CD4-positive, CD25-positive, alpha-beta regulatory T cell (primary cell): Measurements from ENCODE around the gene MAGI2. TPM values are rescaled to one million over a fixed set of nuclear protein-coding genes. Genes with fewer than 3 reads are reported as not detected.

Experiments used
- ATAC-seq, 2 donors: fragments of 150-1000 bp; cut with Tn5 transposase; one replicate each; pipeline ENCODE4 v1.10.0; 2021; ENCODE audit warnings: low read depth in 2 of 2, moderate number of reproducible peaks in 2 of 2, moderate library complexity in 1 of 2
- DNase-seq, 3 donors: peaks; one replicate each; pipeline versions ENCODE4 v3.0.0 to v3.0.0-alpha.2; 2012 to 2022; ENCODE audit warnings: mixed read lengths in 1 of 3
- H3K27ac ChIP-seq: one replicate; pipeline ENCODE4 v1.7.0; 2013; ENCODE audit warnings: mild to moderate bottlenecking, low read length; ENCODE audit not compliant: insufficient read depth, poor library complexity, severe bottlenecking
- H3K27me3 ChIP-seq: one replicate; pipeline ENCODE4 v1.7.0; 2013; ENCODE audit warnings: low read length; ENCODE audit not compliant: control insufficient read depth, insufficient read depth
- H3K36me3 ChIP-seq: one replicate; pipeline ENCODE4 v1.7.0; 2013; ENCODE audit warnings: mild to moderate bottlenecking, low read length, moderate library complexity; ENCODE audit not compliant: control insufficient read depth, insufficient read depth
- H3K4me1 ChIP-seq: 2 replicates; pipeline ENCODE4 v1.7.0; 2013; ENCODE audit warnings: mild to moderate bottlenecking, low read length; ENCODE audit not compliant: insufficient read depth, control insufficient read depth, poor library complexity, severe bottlenecking
- H3K4me3 ChIP-seq: one replicate; pipeline ENCODE4 v1.7.0; 2013; ENCODE audit warnings: low read depth, mild to moderate bottlenecking, low read length, moderate library complexity
- H3K9me3 ChIP-seq, 2 experiments: 1 replicate in 1 of 2; 2 replicates in 1 of 2; pipeline ENCODE4 v1.7.0; 2013; ENCODE audit warnings: low read length in 2 of 2, mild to moderate bottlenecking in 1 of 2, moderate library complexity in 1 of 2; ENCODE audit not compliant: control insufficient read depth in 2 of 2
- H3K27ac Mint-ChIP-seq, 3 donors: one replicate each; pipeline ENCODE4 v1.8.0; 2020 to 2022; ENCODE audit warnings: mild to moderate bottlenecking in 3 of 3, mixed read lengths in 3 of 3, moderate library complexity in 2 of 3
- H3K27me3 Mint-ChIP-seq: one replicate; pipeline ENCODE4 v1.8.0; 2022; ENCODE audit warnings: mild to moderate bottlenecking, mixed read lengths
- H3K36me3 Mint-ChIP-seq: one replicate; pipeline ENCODE4 v1.8.0; 2020; ENCODE audit warnings: mixed read lengths
- H3K4me1 Mint-ChIP-seq, 4 donors: one replicate each; pipeline ENCODE4 v1.8.0; 2020 to 2022; ENCODE audit warnings: mixed read lengths in 4 of 4, mild to moderate bottlenecking in 1 of 4
- H3K4me3 Mint-ChIP-seq, 4 donors: one replicate each; pipeline ENCODE4 v1.8.0; 2020 to 2022; ENCODE audit warnings: mild to moderate bottlenecking in 4 of 4, mixed read lengths in 4 of 4, moderate library complexity in 3 of 4
- H3K9me3 Mint-ChIP-seq, 7 donors: one replicate each; pipeline ENCODE4 v1.8.0; 2020 to 2022; ENCODE audit warnings: mixed read lengths in 7 of 7, mild to moderate bottlenecking in 3 of 7, moderate library complexity in 2 of 7
- polyA plus RNA-seq, 4 donors: library from polyadenylated mRNA; unstranded; fragments of 300-500 nt; fragmentation: Illumina TruSeq; gene quantifications; one replicate each; pipeline ENCODE4 v1.2.3, GENCODE V29; 2021
- total RNA-seq: library from RNA; stranded (reverse); gene quantifications from one replicate; pipeline ENCODE4 v1.2.3, GENCODE V29; 2022

The MAGI2 gene
- total and polyA plus RNA-seq, 5 donors from 2014 or later: not detected

DNA sequence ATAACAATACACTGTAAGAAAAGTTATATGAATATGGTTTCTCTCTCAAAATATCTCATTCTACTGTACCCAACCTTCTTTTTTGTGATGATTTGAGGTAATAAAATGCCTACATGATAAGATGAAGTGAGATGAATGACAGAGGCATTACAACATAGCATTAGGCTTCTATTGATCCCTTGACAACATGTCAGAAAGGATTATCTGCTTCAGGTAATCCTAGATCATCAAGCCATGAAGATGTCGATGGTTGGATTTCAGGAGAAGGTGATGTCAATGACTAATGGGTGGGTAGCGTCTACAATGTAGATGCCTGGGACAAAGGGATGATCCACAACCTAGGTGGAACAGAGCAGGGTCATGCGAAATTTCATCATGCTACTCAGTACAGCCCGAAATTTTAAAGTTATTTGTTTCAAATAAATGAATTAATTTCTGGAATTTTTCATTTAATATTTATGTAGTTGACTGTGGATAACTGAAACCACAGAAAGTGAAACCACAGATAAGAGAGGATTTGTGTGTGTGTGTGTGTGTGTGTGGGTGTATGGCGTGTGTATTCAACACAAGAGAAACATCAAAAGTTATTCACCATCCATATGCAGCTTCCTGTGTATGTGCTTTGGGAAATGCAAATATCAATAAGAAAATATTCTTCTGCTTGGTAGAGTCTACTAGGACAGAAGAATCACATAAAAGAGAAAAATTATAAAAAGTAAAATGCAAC is 77.0 kb downstream of the MAGI2 start:
- H3K4me3 Mint-ChIP-seq: no peak overlapping the region

DNA sequence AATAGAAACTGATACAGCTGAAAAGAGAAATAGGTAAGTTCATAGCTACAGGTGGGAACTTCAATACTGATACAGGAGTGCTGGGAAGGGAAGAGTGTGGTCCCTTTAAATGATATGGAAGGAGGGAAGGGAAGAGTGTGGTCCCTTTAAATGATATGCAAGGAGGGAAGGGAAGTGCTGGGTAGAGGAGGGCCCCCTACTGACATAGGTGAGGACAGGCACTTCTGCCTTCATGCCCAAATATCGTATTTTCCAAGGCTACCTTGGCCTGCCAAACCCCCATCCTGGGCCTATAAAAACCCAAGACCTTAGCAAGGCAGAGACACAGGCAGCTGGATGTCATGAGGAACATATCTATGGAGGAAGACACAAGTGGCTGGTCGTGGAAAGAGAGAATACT is 92.3 kb downstream of the MAGI2 start:
- Histone ChIP-seq H3K36me3 (no peaks in the 10 kb centered on the region), H3K27ac (no peak overlapping the region), H3K4me1 (no peaks in the 10 kb centered on the region), H3K4me3 (no peak overlapping the region), H3K27me3 (no peaks in the 10 kb centered on the region), H3K9me3 (peaks cover 0 to 5% of the 10 kb centered on the region in 2 experiments)
- Mint-ChIP-seq H3K9me3 (peaks cover 2 to 12% (median 7%) of the 10 kb centered on the region in 7 donors), H3K27me3 (no peaks in the 10 kb centered on the region), H3K27ac (no peak overlapping the region), H3K4me3 (no peak overlapping the region), H3K36me3 (no peaks in the 10 kb centered on the region), H3K4me1 (peaks cover 0 to 5% (median 0%) of the 10 kb centered on the region in 4 donors)
- DNase-seq: no peak
- no peak for ATAC-seq

More for the DNA sequence above, 77.0 kb downstream of the MAGI2 start:
- Histone ChIP-seq H3K4me3 (no peak overlapping the region), H3K9me3 (no peaks in the 10 kb centered on the region), H3K4me1 (no peaks in the 10 kb centered on the region), H3K36me3 (no peaks in the 10 kb centered on the region), H3K27me3 (no peaks in the 10 kb centered on the region), H3K27ac (no peak overlapping the region)
- Mint-ChIP-seq H3K36me3 (no peaks in the 10 kb centered on the region), H3K4me1 (no peaks in the 10 kb centered on the region), H3K27me3 (no peaks in the 10 kb centered on the region), H3K9me3 (peaks cover 0 to 6% (median 3%) of the 10 kb centered on the region in 7 donors), H3K27ac (no peak overlapping the region)
- no peak for ATAC-seq
- DNase-seq: no peak

DNA sequence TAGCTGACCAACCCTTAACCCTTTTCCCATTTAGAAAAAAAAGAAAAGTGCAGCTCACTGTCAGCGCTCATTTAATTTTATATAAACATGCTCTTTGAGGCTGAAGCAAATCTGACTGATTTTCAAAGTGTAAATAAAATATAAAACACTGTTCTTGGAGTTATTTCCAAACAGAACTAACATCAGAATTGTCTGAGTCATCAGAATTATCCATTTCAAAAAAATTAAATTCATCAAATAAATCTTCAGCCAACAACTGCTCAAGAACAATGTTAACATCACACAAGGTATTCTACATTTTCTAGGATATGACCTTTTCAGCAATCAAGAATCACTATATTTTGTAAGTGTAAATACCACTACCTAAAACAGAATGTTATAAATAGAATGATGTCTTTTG is 93.6 kb downstream of the MAGI2 start:
- Histone ChIP-seq H3K9me3 (peaks cover 0 to 5% of the 10 kb centered on the region in 2 experiments), H3K4me3 (no peak overlapping the region), H3K27ac (no peak overlapping the region), H3K27me3 (no peaks in the 10 kb centered on the region), H3K36me3 (no peaks in the 10 kb centered on the region), H3K4me1 (no peaks in the 10 kb centered on the region)
- H3K4me1 Mint-ChIP-seq: peaks cover 0 to 5% (median 0%) of the 10 kb centered on the region in 4 donors
- H3K27ac Mint-ChIP-seq: no peak overlapping the region
- no peaks in the 10 kb centered on the region for H3K27me3 Mint-ChIP-seq
- H3K4me3 Mint-ChIP-seq: no peak overlapping the region
- peaks cover 4 to 14% (median 6%) of the 10 kb centered on the region in 7 donors for H3K9me3 Mint-ChIP-seq
- no peaks in the 10 kb centered on the region for H3K36me3 Mint-ChIP-seq
- ATAC-seq (no peak), DNase-seq (no peak)

DNA sequence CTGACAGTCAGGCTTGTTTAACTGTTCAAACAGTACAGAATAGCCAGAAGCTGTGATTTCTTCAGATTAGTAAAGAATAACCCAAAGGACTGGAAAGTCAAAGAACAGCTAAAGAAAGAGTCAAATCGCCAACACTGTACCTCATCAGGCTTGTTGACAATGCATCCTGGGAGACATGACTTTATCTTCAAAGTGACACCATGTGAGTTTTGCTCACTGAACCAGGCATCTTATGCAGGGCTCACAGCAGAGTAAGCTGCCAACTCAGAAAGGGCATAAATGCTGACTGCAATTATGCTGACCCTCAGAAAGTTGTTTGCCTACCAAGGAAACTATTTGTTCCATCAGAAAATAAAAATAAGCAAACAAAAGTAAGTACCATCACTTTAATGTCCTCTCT is 96.4 kb downstream of the MAGI2 start:
- no peaks in the 10 kb centered on the region for H3K27me3 ChIP-seq
- no peaks in the 10 kb centered on the region for H3K4me1 ChIP-seq
- no peak overlapping the region for H3K27ac ChIP-seq
- DNase-seq: no peak
- Mint-ChIP-seq H3K36me3 (no peaks in the 10 kb centered on the region), H3K4me1 (no peaks in the 10 kb centered on the region), H3K4me3 (no peak overlapping the region), H3K27me3 (no peaks in the 10 kb centered on the region), H3K9me3 (peaks cover 2 to 14% (median 6%) of the 10 kb centered on the region in 7 donors), H3K27ac (no peak overlapping the region)
- no peak overlapping the region for H3K4me3 ChIP-seq
- H3K36me3 ChIP-seq: no peaks in the 10 kb centered on the region
- no peak for ATAC-seq
- H3K9me3 ChIP-seq: peaks cover 0 to 5% of the 10 kb centered on the region in 2 experiments

DNA sequence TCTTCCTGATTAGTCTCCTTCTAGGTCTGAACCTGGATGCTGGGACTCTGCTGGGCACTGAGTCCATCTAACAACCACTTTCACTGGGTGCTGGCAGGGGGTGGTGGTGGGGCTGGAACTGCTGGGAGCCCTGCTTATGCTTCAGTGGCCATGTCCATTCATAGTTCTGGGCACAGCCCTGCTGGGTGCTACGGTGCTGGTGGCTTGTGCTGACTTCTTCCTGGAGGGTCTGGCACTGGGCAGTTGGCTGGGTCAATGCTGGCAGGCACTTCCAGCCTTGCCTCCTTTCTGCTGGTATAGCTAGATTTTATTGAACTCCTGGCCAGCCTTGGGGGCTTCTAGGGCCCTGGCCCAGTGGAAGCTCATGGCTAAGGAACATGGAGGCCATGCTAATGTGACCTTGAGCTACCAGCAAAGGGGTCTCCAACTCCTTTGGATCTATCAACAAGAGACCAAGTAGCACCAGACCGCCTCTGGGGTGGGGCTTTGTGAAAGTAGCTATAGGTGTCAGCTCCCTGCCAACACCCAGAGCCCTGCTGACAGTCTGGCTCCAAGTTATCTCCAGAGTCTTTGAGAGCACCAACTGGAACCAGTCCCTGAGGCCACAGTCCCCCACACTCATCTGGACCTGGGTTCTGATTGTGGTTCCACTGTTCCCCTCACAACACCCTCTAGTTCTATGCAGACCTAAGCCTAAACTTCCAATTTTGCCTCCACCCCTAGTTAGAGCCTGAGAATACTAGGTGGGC is 99.6 kb downstream of the MAGI2 start:
- H3K36me3 Mint-ChIP-seq: no peaks in the 10 kb centered on the region
- H3K4me3 Mint-ChIP-seq: no peak overlapping the region
- no peaks in the 10 kb centered on the region for H3K4me1 Mint-ChIP-seq
- no peaks in the 10 kb centered on the region for H3K27me3 Mint-ChIP-seq
- no peak for ATAC-seq
- H3K27me3 ChIP-seq: no peaks in the 10 kb centered on the region
- H3K27ac ChIP-seq: no peak overlapping the region
- no peak overlapping the region for H3K27ac Mint-ChIP-seq
- DNase-seq: no peak
- peaks cover 0 to 6% (median 3%) of the 10 kb centered on the region in 7 donors for H3K9me3 Mint-ChIP-seq
- H3K9me3 ChIP-seq: peaks cover 0 to 5% of the 10 kb centered on the region in 2 experiments
- no peaks in the 10 kb centered on the region for H3K4me1 ChIP-seq
- no peaks in the 10 kb centered on the region for H3K36me3 ChIP-seq
- no peak overlapping the region for H3K4me3 ChIP-seq

DNA sequence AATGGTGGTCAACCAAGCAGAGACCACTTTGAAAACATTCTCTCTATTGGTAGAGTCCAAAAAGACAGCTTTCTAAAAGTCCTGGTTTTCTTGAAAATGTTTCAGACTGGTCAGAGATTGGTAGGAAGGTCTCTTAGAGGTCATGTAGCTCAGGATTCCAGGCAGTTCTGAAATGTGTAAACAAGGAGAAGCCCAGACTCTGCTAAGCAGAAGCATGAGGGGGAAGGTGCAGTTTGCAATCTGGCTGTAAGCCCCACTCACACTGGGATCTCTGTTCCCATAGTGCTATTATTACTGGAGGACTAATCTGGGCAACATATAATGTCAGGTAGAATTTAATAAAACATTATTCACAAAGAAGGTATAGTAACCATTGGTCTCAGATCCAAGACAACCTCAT is 101.1 kb downstream of the MAGI2 start:
- Histone ChIP-seq H3K9me3 (no peaks in the 10 kb centered on the region), H3K36me3 (no peaks in the 10 kb centered on the region), H3K4me1 (no peaks in the 10 kb centered on the region), H3K27ac (no peak overlapping the region), H3K4me3 (no peak overlapping the region), H3K27me3 (no peaks in the 10 kb centered on the region)
- no peak overlapping the region for H3K4me3 Mint-ChIP-seq
- no peak overlapping the region for H3K27ac Mint-ChIP-seq
- no peak for DNase-seq
- no peak for ATAC-seq
- H3K9me3 Mint-ChIP-seq: peaks cover 0 to 6% (median 3%) of the 10 kb centered on the region in 7 donors
- peaks cover 3% of the 10 kb centered on the region for H3K27me3 Mint-ChIP-seq
- H3K36me3 Mint-ChIP-seq: no peaks in the 10 kb centered on the region
- no peaks in the 10 kb centered on the region for H3K4me1 Mint-ChIP-seq

DNA sequence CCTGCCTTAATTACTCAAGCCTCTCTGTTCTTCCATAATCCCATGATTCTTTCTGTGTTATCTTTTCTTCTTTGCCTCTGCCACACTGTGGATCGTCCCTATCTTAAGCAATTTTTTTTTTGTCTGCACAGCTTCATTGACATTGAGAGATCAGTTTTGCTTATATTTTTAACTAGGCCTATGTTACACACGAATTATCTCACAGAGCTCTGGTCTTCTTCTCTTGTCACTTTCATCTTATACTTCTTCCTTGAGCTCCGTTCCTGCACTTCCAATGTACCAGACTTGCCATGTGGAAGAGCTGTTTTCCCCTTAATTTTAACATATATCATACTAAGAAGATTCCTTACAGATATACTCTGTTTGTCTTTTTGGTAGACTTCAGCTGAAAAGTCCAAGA is 106.1 kb downstream of the MAGI2 start:
- no peaks in the 10 kb centered on the region for H3K9me3 ChIP-seq
- H3K27me3 ChIP-seq: no peaks in the 10 kb centered on the region
- Mint-ChIP-seq H3K36me3 (no peaks in the 10 kb centered on the region), H3K27ac (no peak overlapping the region), H3K4me3 (no peak overlapping the region), H3K27me3 (peaks cover 4% of the 10 kb centered on the region), H3K4me1 (no peaks in the 10 kb centered on the region), H3K9me3 (peaks cover 0 to 4% (median 3%) of the 10 kb centered on the region in 7 donors)
- no peak overlapping the region for H3K27ac ChIP-seq
- no peak for DNase-seq
- no peaks in the 10 kb centered on the region for H3K36me3 ChIP-seq
- H3K4me3 ChIP-seq: no peak overlapping the region
- H3K4me1 ChIP-seq: no peaks in the 10 kb centered on the region
- no peak for ATAC-seq
